HG02938 (cell line): Measurements from ENCODE around the gene TBC1D2.
"Not testable (repeated sequence)": the region's sequence is repeated elsewhere in the genome, so short reads cannot be mapped to it uniquely, and the experiment has no call there.

Experiments used
- ATAC-seq: cut with Tn5 transposase; IDR thresholded peaks from one replicate; pipeline ENCODE4 v1.9.1; 2021; ENCODE audit warnings: mild to moderate bottlenecking, moderate library complexity; ENCODE audit not compliant: unreplicated experiment

The TBC1D2 gene

GRCh38 chr9:98275159-98275558, 19.7 kb upstream of the TBC1D2 start:
- no peak for ATAC-seq

DNA sequence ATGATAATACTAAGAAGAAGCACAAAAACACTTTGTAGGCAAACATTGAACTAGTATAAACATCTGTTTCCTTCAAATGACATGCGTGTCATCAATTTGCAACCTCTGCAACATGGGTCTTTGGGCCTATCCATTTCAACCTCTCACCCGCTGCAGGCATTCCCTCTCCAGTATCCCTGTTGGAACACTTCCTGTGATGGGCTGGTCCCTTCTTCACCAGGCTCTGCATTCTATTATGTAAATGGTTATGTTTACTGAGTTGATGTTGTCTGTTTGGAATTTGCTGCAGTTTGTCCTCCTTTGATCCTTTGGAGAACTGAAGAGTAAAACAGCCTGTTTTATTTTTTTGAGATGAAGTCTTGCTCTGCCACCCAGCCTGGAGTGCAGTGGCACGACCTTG, 16.6 kb upstream of the TBC1D2 start:
- no peak for ATAC-seq

DNA sequence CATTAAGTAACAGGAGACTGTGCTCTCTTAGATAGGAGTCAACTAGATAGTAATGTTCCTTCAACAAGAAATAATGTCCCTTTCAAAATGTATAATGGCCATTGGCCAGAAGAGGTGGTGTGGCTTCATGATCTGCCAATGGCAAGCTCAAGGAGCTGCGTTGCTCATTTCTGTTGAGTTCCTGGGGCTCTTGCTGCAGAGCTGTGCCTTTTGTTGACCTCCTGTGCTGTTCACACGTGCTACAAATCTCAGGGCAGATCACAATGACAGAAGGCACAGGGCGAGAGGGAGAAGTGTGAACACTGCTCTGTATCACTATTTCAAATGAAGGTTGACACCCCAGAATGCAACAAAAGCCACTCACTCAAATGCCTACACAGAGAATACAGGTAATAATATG, 16.0 kb upstream of the TBC1D2 start:
- no peak for ATAC-seq

DNA sequence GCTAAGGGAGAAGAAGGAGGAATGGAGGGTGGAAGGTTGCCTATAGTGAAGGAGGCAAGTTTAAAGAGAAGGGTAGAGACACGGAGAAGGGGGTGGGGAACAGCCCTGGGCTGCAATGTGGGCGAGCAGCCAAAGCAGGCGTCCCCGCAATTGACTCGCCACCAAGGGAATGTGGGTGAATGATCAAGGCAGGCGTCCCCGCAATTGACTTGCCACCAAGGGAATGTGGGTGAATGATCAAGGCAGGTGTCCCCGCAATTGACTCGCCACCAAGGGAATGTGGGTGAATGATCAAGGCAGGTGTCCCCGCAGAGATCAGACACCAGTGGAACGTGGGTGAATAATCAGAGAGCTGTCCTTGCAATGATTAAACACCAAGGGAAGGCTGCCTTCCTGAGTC, 14.8 kb upstream of the TBC1D2 start:
- not testable (repeated sequence) for ATAC-seq

DNA sequence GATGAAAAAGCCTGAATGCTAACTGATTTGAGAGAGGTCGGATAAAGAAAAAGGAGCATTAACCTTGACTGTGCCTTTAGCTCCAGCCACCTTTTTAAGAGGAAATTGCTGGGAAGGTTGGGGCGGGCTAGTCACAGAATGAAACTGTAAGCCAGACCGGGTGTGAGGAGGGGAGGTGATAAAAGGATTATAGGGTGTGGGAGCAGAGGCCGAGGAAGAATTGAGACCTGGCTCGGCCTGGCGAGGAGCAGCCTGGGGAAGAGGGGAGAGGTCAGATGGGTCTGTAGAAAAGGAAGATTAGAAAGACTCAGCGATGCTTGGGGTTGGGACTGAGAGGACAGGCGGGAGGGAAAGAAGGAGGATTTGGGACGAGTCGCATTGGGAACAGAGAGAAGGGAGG, 14.2 kb upstream of the TBC1D2 start:
- ATAC-seq: not testable (repeated sequence)

DNA sequence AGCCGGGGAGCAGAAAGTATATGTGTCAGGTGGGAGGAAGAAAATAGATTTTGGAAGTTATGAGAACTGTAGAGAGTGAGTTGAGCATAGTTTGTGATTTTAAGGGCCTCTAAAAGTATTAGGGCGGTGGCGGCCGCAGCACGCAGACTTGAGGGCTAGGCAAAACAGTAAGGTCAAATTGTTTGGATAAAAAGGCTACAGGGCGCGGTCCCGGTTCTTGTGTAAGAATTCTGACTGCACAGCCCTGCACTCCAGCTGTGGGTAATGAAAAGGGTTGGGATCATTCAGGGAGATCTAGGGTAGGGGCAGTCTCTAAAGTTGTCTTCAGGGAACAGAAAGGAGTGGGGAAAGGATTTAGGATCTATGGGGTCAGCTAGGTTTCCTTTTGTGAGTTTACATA, 12.1 kb upstream of the TBC1D2 start:
- ATAC-seq: not testable (repeated sequence)

DNA sequence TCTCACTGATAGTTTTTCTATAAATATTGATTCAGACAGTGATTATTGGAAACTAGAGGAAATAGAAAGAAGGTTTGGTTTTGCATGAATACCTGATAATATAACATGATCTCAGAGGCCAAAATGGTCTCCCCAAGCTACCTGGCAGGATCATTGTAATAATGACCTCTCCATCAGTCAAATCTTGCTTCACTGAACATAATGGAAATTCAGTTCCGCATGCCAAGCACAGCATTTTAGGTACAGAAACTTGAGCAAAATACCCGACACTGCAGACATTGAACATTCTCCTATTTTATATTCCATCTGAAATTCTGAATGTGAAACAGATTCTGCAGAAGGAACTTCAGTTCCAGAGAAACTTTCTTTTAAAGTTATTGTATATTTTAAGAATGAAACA, 9.1 kb upstream of the TBC1D2 start:
- ATAC-seq: no peak

- ATAC-seq: peak; percentile 98
Observed at GRCh38 chr9:98263482-98264357, 8.3 kb upstream of the TBC1D2 start.

DNA sequence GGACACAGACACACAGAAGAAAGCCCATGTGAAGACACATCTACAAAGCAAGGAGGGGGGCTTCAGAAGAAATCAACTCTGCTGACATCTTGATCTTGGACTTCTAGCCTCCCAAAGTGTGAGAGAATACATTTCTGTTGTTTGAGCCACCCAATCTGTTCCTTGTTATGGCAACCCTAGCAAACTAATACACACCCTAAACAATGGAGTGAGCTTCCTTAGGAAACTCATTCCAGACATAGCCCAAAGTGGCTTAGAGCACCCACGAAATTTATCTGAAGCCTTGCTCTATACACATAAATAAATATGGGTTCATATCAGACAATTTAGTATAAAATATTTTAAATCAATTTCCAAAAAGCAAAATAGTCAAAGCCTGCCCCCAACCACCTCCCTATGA, 7.6 kb upstream of the TBC1D2 start:
- ATAC-seq: no peak

GRCh38 chr9:98262056-98262455, 6.6 kb upstream of the TBC1D2 start:
- ATAC-seq: no peak

DNA sequence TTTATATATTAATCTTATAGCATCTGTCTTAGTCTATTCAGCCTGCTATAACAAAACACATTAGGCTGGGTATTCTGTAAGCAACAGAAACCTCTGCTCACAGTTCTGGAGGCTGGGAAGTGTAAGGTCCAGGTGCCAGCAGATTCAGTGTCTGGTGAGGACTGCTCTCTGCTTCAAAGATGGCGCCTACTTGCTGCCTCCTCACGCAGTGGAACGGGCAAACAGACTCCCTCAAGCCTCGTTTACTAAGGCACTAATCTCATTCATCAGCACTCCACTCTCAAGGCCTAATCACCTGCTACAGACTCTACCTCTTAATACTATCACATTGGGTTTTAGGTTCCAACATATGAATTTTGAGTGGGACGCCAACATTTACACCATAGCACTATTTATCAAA, 5.2 kb upstream of the TBC1D2 start:
- ATAC-seq: no peak

DNA sequence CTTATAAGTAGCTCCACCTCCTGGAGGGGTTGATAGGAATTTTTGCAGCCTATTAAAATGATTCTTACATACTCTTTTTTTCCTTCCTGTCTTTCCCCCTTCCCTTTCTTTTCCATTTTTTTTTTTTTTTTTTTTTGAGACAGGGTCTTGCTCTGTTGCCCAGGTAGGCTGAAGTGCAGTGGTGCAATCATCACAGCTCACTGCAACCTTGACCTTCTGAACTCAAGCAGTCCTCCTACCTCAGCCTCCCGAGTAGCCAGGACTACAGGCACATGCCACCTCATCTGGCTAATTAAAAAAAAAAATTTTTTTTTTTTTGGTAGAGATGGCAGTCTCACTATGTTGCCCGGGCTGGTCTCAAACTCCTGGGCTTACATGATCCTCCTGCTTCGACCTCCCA, 4.3 kb upstream of the TBC1D2 start:
- ATAC-seq: no peak

GRCh38 chr9:98256756-98257155, 1.3 kb upstream of the TBC1D2 start:
- ATAC-seq: no peak

- ATAC-seq: peak; percentile 19
Observed at GRCh38 chr9:98255061-98255577, 330 bp downstream of the TBC1D2 start.

GRCh38 chr9:98254228-98255060, 1.0 kb downstream of the TBC1D2 start:
- ATAC-seq: no peak

DNA sequence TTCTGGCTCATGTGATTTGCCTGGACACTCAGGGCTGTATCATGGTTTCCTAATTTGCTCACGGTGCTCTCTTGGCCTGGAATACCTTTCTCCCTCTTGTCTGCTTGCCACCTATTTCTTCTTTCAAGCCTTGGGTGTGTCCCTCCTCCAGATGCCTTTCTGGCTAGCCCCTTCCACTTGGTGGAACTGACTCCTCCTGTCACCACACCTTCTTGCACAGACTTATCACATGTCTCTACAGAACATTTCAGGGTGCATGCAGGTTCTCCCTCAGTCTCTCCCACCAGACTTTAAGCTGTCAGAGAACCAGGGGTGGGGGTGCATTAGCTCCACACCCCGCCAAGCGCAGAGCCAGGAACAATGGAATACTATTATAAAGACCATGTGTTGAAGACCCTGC, 1.9 kb downstream of the TBC1D2 start:
- ATAC-seq: no peak

GRCh38 chr9:98251551-98251950, 3.9 kb downstream of the TBC1D2 start:
- no peak for ATAC-seq

DNA sequence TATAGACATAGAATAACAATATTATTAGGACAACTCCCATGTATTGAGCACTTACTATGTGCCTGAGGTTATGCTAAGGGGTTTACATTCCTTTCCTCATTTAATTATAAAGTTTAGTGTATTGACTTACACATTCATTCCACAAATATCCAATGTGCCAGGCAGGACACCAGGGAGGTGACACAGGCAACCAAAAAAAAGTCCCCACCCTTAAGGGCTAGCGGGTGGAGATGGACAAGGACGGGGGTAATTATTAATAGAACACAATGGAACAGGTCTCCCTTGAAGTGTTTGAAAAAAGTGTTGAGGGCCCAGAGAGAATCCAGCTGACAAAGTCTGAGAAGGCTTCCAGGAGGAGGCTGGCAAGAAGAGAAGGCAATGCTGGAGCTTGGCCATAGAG, 5.7 kb downstream of the TBC1D2 start:
- no peak for ATAC-seq

DNA sequence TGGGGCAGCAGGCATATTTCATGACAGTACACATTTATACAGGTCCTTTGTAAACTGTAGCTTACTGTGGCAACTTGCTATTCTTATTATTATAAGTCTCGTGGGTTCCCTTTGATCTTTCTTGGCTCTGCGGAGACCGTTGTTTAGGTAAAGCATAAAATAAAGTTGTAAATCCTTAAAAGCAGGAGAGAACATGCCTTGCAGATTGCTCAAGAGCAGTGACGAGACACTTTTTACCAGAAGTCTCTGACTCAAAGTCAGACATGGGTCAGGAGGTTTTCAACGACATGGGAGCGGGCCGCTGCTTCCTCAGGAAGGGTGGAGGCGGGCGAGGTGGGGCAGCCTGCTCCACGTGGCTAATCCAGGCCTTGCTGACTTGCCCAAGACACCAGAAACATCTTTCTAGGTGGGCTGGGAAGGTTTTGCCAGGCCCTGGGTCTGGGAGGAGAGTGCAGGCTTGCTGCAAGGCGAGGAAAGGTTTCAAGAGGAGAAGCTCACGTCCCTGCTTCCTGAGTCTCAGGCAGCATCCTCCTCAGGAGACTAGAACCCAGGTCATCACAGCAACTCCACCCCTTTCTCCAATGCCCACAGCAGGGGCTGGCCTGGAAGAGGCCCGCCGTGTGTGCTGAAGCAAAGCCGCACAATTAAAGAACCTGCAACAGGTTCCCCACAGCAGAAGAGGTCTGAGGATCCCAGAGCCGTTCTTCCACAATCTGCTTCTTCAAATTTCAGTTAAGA, 6.5 kb downstream of the TBC1D2 start:
- ATAC-seq: no peak

DNA sequence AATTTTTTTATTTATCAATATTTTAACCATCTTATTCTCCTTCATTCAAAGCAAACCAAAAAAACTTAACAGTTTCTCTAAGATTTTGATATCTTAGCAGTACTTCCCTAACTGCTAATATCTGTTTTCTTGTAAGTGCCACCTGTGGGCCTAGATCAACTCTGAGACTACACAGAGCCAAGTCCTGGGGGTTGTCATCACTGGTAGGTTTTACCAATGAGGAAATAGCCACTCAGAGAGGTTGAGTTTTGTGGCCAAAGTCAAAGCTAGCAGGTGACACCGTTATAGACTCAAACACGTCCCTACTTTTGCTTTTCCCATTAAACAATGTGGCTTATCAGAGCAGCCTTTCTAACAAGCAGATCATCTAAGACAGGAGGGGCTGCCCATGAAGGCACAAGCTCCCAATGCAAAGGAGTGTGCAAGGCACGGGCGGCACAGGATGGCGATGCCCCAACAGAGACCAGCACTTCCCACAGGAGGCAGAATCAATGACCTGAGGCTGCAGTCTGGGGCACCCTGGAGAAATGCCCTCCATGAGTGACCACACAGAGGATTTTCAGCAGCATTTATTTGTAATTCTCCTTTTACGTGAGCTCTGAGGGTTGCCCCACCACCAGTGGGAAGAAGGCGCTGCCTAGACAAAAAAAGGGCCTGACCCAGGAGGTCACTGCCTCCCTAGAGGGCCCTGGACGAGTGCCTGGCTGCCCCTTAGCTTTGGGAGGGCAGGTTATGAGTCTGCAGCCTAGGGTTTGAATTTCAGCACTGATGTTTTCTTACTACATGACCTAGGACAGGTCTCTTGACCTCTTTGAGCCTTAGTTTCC, 7.4 kb downstream of the TBC1D2 start:
- no peak for ATAC-seq
